HG02642 (cell line): ENCODE results near the gene PLXDC1.
A peak's percentile ranks its signal among the peaks of the same experiment; 100 is the strongest.

Experiments
- ATAC-seq: cut with Tn5 transposase; IDR thresholded peaks from one replicate; pipeline ENCODE4 v1.9.1; 2021; ENCODE audit warnings: mild to moderate bottlenecking; ENCODE audit not compliant: unreplicated experiment, poor library complexity

Gene PLXDC1

DNA sequence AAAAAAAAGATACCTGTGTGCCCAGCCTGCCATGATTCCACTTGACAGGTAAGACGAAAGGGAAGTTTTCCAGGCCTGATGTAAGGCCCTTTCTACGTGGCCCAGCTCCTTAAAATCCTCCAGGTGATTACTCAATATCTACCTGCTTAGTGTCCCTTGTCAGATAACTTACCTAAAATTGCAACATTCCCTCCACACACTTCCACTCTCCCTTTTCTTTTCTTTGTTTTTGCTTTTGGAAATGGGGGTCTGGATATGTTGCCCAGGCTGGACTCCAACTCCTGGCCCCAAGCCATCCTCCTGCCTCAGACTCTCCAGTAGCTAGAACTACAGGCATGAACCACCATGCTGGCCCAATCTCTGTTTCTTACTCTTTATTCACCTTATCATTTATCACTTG is 7.2 kb upstream of the PLXDC1 start:
- ATAC-seq: no peak

- ATAC-seq: no peak
These were observed 5.1 kb upstream of the PLXDC1 start for GRCh38 chr17:39156491-39156890.

- no peak for ATAC-seq
These were observed 4.2 kb upstream of the PLXDC1 start for GRCh38 chr17:39155654-39156053.

- ATAC-seq: peak; percentile 56
These were observed 2.2 kb upstream of the PLXDC1 start for GRCh38 chr17:39153599-39154051.

DNA sequence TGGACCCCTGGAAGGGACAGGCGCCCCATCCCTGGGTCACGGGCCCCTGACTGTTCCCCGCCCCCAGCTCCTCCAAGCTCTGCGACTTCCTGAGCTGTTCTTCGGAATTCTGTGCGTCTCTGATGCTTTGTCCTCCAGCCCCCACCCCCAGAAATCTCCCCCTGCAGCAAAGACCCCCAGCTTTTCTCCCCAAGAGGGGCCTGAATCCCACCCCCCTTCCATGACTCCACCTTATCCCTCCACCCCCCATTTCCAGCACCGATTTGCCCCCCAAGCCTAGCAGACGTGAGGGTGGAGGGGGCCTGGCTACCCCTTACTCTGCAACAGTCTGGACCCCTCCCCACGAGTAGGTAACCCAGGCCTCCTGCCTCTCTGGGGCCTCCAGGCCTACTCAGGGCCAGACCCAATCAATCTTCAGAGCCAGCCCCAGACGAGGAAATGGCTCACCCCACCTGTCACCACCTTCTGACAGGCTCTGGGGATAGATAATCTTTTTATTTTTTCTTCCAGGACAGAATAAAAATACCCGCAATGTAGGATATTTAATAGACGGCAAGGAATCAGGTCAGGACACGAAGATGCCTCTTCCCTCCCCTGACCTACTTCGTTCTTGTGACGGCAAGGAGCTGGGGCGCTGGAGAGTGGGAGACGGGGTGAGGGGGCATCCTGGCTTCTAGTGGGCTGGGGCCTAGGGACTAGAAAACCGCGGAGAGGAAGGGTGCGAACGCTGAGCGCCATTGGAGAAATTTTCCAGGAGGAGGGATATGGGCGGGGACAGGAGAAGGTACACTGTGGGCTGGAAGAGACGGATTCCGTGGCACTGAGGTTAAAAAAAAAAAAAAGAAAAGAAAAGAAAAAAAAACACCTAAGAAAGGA is 744 bp upstream of the PLXDC1 start:
- no peak for ATAC-seq

GRCh38 chr17:39150795-39151149 is 665 bp downstream of the PLXDC1 start:
- no peak for ATAC-seq

DNA sequence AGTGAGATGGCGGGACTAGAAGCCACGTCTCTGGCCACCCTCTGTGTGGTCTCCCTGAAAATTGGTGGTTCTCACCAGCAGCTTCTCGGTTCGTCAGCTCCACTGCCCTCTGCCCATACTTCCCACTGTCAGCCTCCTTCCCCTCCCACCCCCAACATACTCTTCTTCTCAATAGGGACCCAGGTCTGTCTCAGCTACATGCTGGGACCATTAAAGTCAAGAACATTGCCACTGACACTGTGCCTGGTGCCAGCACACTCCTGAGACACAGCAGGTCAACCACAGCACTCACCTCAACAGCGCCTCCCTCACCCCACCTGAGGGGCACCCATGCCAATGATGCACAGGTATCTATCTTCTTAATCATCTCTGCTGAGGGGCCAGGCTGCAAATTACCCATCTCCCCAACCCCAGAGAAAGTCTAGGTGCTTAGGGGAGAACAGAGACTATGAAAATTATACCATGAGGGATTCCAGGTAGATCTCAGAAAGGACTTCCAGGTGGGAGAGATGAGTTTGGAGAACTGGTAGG is 1.3 kb downstream of the PLXDC1 start:
- no peak for ATAC-seq

DNA sequence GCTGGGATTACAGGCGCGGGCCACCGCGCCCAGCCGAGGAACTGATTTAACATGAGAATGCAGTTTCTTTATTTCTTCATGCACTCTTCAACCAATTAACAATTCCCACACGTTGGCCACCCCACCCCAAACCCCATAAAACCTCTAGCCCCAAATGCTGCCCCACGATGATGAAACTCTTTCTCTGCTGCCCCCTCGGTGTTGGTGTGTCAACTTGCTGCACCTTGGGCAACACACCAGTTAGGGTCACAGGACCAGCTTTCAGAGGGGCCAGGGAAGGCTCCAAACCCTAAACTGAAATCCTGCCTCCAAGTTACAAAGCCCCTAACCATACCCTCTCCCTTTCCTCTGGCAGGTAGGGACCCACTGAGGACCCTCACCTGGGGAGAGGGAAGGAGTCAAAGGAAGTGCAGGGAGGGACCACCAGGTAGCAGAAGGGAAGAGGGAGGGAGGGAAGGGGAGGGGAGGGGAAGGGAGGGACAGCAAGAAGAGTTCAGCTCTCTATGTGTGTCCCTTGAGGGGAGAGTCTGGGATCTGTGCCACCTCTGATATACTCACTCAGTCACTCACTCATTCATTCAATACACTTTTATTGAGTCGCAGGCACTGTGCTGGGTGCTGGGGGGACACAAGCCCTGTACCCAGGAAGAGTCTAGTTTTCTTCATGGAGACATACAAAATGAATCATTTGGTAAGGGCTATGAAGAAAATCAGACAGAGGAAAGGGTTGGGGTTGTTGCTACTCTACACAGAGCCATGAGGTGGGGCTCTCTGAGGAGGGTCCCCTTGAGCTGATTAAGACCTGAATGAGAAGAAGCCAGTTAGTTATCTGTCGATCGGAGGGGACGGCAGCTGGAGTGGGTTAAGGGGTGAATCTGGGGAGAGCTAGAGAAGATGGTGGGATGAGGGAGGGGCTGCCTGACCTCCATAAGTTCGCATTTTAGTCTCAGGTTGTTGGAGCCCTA is 3.9 kb downstream of the PLXDC1 start:
- no peak for ATAC-seq

DNA sequence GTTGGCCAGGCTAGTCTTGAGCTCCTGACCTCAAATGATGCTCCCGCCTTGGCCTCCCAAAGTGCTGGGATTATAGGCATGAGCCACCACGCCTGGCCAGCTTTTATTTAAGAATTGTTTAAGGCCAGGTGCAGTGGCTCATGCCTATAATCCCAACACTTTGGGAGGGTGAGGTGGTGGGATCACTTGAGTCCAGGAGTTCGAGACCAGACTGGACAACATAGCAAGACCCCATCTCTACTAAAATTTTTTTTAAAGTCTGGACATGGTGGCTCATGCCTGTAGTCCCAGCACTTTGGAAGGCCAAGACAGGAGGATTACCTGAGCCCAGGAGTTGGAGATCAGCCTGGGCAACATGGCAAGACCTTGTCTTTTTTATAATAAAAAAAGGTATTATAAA is 5.2 kb downstream of the PLXDC1 start:
- no peak for ATAC-seq

GRCh38 chr17:39145143-39145542 is 6.3 kb downstream of the PLXDC1 start:
- no peak for ATAC-seq

DNA sequence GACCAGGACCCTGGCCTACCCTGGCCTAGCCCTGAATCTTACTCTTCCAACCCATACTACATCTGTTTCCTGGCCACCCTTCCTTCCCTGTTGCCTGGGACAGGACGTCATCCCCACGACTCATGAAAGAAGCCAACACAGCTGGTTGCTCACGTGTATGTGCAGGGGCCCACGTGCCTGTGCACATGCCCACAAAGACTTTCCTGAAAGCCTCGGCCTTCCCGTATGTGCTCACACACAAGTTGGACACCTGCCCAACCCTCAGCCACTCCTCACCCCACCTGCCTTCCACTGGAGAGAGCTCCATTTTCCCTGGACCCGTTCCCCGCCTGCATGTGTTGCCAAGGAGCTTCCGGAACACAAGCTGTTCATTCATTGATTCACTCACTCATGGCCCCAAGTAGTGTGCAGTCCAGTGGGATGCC is 7.0 kb downstream of the PLXDC1 start:
- ATAC-seq: no peak

DNA sequence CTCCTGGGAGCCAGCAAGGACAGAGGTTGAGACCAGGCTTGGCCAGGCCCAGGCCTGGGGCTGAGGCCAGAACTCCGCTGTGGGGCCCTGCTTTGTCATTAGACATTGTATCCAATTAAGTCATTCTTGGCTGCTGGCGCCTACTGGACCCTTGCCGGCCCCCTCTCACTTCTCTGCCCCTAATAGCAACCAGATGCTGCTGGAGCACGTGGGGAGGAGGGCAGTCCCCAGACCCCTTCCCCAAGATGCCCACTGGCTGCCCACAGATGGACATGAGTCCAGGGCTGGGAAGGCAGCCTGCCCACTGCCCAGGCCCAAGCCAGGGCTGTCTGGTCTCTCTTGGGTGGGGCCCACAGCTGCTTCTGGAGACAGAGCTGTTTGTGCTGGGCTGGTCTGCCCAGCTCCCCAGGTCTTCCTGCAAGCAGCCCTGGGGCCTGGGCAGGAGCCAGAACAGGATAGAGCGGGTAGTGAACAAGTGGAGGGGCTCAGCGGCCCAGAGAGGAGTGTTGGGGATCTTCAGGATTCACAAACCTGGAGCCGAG is 7.8 kb downstream of the PLXDC1 start:
- ATAC-seq: no peak

GRCh38 chr17:39141915-39142664 is 9.3 kb downstream of the PLXDC1 start:
- no peak for ATAC-seq

- ATAC-seq: no peak
These were observed 10.1 kb downstream of the PLXDC1 start for GRCh38 chr17:39141294-39141693.

GRCh38 chr17:39139561-39139960 is 11.9 kb downstream of the PLXDC1 start:
- ATAC-seq: no peak

DNA sequence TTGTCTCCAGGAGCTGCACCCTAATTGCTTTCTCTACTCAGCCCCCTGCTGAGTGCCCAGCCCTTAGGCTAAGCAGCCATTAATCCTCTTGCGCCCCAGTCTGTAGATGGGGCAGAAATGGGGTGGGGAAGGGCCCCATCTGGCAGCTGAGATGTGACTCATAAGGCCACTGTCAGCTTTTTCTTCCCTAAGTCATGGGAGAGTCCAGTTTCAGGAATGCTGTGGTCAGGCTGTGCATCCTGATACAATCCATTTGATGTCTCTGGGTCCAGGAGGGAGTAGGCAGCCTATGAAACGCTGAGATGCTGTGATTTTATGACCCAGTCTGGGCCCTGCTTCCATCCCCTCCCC is 12.3 kb downstream of the PLXDC1 start:
- ATAC-seq: no peak

DNA sequence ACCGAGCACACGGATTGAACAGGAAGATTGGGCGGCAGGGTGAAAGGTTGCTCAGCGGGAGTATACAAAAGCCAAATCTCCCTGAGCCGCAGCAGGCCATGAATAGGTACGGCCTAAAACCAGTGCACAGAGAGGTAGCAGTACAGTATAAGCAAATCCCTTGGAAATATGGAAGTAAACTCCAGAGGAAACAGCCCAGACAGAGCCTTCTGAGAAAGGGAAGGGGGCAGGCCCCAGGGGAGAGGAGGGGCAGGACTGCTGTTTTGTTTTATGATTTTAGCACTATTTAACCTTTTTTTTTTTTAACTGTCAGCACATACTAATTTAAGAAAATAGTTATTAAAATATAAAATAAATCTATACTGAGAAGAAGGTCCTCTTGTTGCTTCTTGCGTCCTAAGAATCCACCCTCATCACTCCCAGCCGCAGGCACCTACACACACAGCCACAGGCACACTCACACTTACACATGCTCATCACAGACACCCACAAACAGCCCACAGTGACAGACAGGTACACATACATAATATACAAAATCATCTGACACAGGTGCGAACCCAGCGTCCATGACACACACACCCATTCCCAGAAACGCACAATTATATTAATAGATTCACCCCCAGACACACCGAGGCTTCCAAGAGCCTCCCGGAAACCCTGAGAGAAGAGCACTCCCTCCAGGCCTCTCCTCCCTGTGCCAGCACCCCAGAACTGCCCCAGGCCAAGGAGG is 12.8 kb downstream of the PLXDC1 start:
- no peak for ATAC-seq

DNA sequence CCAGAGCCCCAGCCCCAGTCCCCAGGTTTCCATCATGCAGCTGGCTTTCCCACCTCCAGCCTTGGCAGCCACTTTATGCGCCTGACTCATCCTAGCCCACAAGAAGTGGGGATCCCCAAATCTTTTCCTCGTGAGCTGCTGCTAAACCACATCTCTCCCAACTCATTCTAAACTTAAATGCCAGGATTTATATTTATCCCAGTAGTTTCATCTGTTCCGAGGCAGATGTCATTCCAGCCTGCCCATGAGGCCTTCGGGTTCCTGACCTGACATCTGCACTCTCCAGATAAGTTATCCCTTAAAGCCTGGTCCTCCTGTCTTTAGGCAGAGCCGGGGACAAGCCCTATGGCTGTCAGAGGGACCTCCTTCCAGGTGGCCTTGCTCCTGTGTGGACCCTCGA is 16.6 kb downstream of the PLXDC1 start:
- no peak for ATAC-seq

- ATAC-seq: no peak
These were observed 19.2 kb downstream of the PLXDC1 start for GRCh38 chr17:39132192-39132610.
